GM12864 (cell line): ENCODE data around the gene OR13J1.
"Not testable (repeated sequence)": the region's sequence is repeated elsewhere in the genome, so short reads cannot be mapped to it uniquely, and the experiment has no call there.

ENCODE experiments used
- DNase-seq: peaks from one replicate; pipeline ENCODE4 v3.0.0-alpha.2; 2011; ENCODE audit warnings: low read depth
- H3K4me3 ChIP-seq: 2 replicates; pipeline ENCODE4 v1.5.1; 2011; ENCODE audit warnings: mild to moderate bottlenecking, low read depth, low read length, control low read depth
- CTCF ChIP-seq: IDR thresholded peaks from 2 replicates; pipeline ENCODE4 v1.5.1; 2011; ENCODE audit warnings: low read depth, mild to moderate bottlenecking, moderate library complexity, low read length, control low read depth, inconsistent platforms; ENCODE audit errors: missing control alignments

The OR13J1 gene

GRCh38 chr9:35870351-35870923 is at the start of gene OR13J1:
OR13J1 (minus strand) TSS chr9:35870401; CDS start chr9:35870401, 0 bp downstream.
- no peak for DNase-seq
- H3K4me3 ChIP-seq: no peak within 1 kb of the TSS
- no peak for TF ChIP-seq CTCF

GRCh38 chr9:35919212-35920008 is 49.2 kb upstream of the OR13J1 start:
- TF ChIP-seq CTCF: no peak
- no peak for DNase-seq

GRCh38 chr9:35918780-35919179 is 48.6 kb upstream of the OR13J1 start:
- no peak for DNase-seq
- no peak overlapping the region for H3K4me3 ChIP-seq
- no peak for TF ChIP-seq CTCF

More at GRCh38 chr9:35919212-35920008, 49.2 kb upstream of the OR13J1 start:
- no peak overlapping the region for H3K4me3 ChIP-seq

GRCh38 chr9:35917261-35917660 is 47.1 kb upstream of the OR13J1 start:
- TF ChIP-seq CTCF: no peak
- no peak overlapping the region for H3K4me3 ChIP-seq
- DNase-seq: no peak

GRCh38 chr9:35915681-35916294 is 45.6 kb upstream of the OR13J1 start:
- TF ChIP-seq CTCF: no peak
- no peak for DNase-seq
- H3K4me3 ChIP-seq: no peak overlapping the region

- H3K4me3 ChIP-seq: no peak overlapping the region
- DNase-seq: no peak
- TF ChIP-seq CTCF: no peak
Measured at GRCh38 chr9:35914301-35914807, 44.2 kb upstream of the OR13J1 start.

GRCh38 chr9:35913429-35913828 is 43.2 kb upstream of the OR13J1 start:
- not testable (repeated sequence) for DNase-seq, H3K4me3 ChIP-seq
